NCI-H2081 (cell line): Measurements from ENCODE around the gene SLC22A2.
"Not testable (repeated sequence)": the region's sequence is repeated elsewhere in the genome, so short reads cannot be mapped to it uniquely, and the experiment has no call there.

ENCODE experiments used
- DNase-seq, 2 experiments: peaks; one replicate each; lab custom pipeline; 2025; lab: John Stamatoyannopoulos, UW

The SLC22A2 gene

GRCh38 chr6:160258346-160259142 is at the start of gene SLC22A2:
TSS of gene SLC22A2 (minus strand) at chr6:160258821. CDS start at chr6:160258757, 64 bp downstream.
- DNase-seq: no peak

GRCh38 chr6:160305926-160306713 is 47.5 kb upstream of the SLC22A2 start:
- no peak for DNase-seq

- DNase-seq: no peak
These were observed 45.2 kb upstream of the SLC22A2 start for GRCh38 chr6:160303806-160304205.

GRCh38 chr6:160302431-160303082 is 43.9 kb upstream of the SLC22A2 start:
- not testable (repeated sequence) for DNase-seq

GRCh38 chr6:160301339-160301738 is 42.7 kb upstream of the SLC22A2 start:
- no peak for DNase-seq

GRCh38 chr6:160300076-160300695 is 41.6 kb upstream of the SLC22A2 start:
- no peak for DNase-seq

GRCh38 chr6:160299559-160299958 is 40.9 kb upstream of the SLC22A2 start:
- DNase-seq: no peak

GRCh38 chr6:160298121-160298520 is 39.5 kb upstream of the SLC22A2 start:
- no peak for DNase-seq

GRCh38 chr6:160297310-160297709 is 38.7 kb upstream of the SLC22A2 start:
- DNase-seq: no peak

GRCh38 chr6:160293844-160294243 is 35.2 kb upstream of the SLC22A2 start:
- no peak for DNase-seq

GRCh38 chr6:160285541-160286105 is 27.0 kb upstream of the SLC22A2 start:
- DNase-seq: no peak

- DNase-seq: no peak
These were observed 26.0 kb upstream of the SLC22A2 start for GRCh38 chr6:160284575-160284974.

- DNase-seq: no peak
These were observed 23.8 kb upstream of the SLC22A2 start for GRCh38 chr6:160282444-160282843.

GRCh38 chr6:160279850-160280249 is 21.2 kb upstream of the SLC22A2 start:
- no peak for DNase-seq

- DNase-seq: no peak
These were observed 20.2 kb upstream of the SLC22A2 start for GRCh38 chr6:160278786-160279310.

GRCh38 chr6:160278311-160278710 is 19.7 kb upstream of the SLC22A2 start:
- no peak for DNase-seq

- no peak for DNase-seq
These were observed 18.9 kb upstream of the SLC22A2 start for GRCh38 chr6:160277546-160277945.

GRCh38 chr6:160277144-160277543 is 18.5 kb upstream of the SLC22A2 start:
- no peak for DNase-seq

- no peak for DNase-seq
These were observed 17.5 kb upstream of the SLC22A2 start for GRCh38 chr6:160276126-160276525.

- DNase-seq: no peak
These were observed 16.9 kb upstream of the SLC22A2 start for GRCh38 chr6:160275511-160276003.

GRCh38 chr6:160274871-160275510 is 16.4 kb upstream of the SLC22A2 start:
- no peak for DNase-seq
